ENCODE results near the gene CSPG4. TPM values are rescaled to one million over a fixed set of nuclear protein-coding genes. Genes with fewer than 3 reads are reported as not detected.

The CSPG4 gene
- total and polyA plus RNA-seq, 2 of the 13 experiments (the other 11 are each of a cell fraction or from before 2014, with no cell fraction given): 0.01 to 0.04 TPM

DNA sequence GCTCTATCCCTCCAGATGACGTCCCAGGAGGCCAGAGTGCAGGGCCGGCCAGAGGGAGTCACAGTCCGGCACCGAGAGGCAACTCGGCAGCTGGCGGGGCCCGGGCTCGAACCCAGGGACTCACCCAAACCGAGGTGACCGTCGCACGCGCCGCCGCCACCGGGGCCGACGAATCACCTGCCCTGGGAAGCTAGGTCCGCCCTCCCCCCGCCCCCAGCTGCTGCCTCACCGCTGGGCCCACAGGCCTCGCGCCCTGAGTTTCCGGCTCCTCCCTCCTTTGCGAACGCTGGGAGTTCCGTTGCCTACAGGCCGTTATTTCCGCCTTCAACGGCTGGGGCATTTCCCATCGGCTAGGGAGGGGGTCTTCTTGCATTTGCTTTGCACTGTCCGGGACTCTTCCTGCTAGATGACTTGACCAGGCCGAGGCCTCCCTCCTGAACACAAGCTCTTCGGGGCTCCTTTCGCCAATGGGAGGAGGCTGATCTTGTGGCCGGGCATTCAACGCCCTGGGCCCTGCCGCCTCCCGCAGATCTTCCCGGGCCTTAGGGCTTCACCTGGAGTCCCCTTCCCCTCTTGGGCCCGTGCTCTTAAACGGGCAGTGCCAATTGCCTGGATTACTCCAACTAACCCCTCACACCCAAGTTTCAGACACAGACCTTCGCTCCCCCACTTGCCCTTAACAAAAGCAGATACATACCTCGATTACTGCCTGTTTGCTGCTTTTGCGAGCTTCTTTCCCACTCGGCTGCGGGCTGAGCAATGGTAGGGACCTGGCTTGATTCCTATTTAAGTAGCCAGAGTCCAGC, 86.9 kb downstream of the CSPG4 start, which contains the start of gene SNUPN (continued):
- TF ChIP-seq REST (IDR thresholded peaks at IDR 0.05; ENCODE audit: borderline replicate concordance in 1 of 2, low read depth in 1 of 2, low read length in 2 of 2) (0 out of 4 replicates have a peak, but pooled peaks of 1 of the 2 experiments have one; percentile 24), GFI1 (CRISPR knock-in tag; IDR thresholded peaks at IDR 0.05; ENCODE audit: borderline replicate concordance) (peak; percentile 64; the same call in 1 of the 2 replicates), PRDM10 (CRISPR knock-in tag; IDR thresholded peaks at IDR 0.05; ENCODE audit: low read depth) (peak; percentile 85; the same call in 1 of the 2 replicates), ZNF777 (CRISPR knock-in tag; IDR thresholded peaks at IDR 0.05) (peak; percentile 93), MYC (CRISPR knock-in tag; IDR thresholded peaks at IDR 0.05; ENCODE audit: borderline replicate concordance) (peak; percentile 91), MEIS1 (CRISPR knock-in tag; IDR thresholded peaks at IDR 0.05; ENCODE audit: borderline replicate concordance) (peak; percentile 34; the same call in 1 of the 2 replicates), TAF1 (CRISPR knock-in tag; IDR thresholded peaks at IDR 0.05) (peak; percentile 81; the same call in 1 of the 2 replicates), KDM2A (CRISPR knock-in tag; IDR thresholded peaks at IDR 0.05; ENCODE audit: borderline replicate concordance, low read depth) (peak; percentile 83), PHF8 (CRISPR knock-in tag; IDR thresholded peaks at IDR 0.05) (peak; percentile 92), ELF3 (CRISPR knock-in tag; IDR thresholded peaks at IDR 0.05) (peak; percentile 99), ZNF850 (CRISPR knock-in tag; conservative IDR thresholded peaks at IDR 0.05) (peak; percentile 68; the same call in 1 of the 2 replicates), ASH2L (IDR thresholded peaks at IDR 0.05; ENCODE audit: insufficient read length, low read depth, low read length) (peak; percentile 58), ZNF878 (CRISPR knock-in tag; IDR thresholded peaks at IDR 0.05) (peak; percentile 75; the same call in 1 of the 2 replicates), ZNF792 (CRISPR knock-in tag; IDR thresholded peaks at IDR 0.05) (peak; percentile 79; the same call in 1 of the 2 replicates), ISX (CRISPR knock-in tag; conservative IDR thresholded peaks at IDR 0.05) (peak; percentile 74; the same call in 1 of the 2 replicates), POLR2A (IDR thresholded peaks at IDR 0.05; ENCODE audit: insufficient read depth in 1 of 2, low read depth in 2 of 2, low read length in 2 of 2) (peak; percentile 45 to 76; a peak in 3 of 4 replicates), ZNF225 (CRISPR knock-in tag; IDR thresholded peaks at IDR 0.05) (no peak), ZFP82 (CRISPR knock-in tag; IDR thresholded peaks at IDR 0.05; ENCODE audit: borderline replicate concordance) (0 out of 2 replicates have a peak, but pooled peaks have one; percentile 79), ZFY (CRISPR knock-in tag; IDR thresholded peaks at IDR 0.05) (peak; percentile 95)
- TF ChIP-seq, protein P1, sequence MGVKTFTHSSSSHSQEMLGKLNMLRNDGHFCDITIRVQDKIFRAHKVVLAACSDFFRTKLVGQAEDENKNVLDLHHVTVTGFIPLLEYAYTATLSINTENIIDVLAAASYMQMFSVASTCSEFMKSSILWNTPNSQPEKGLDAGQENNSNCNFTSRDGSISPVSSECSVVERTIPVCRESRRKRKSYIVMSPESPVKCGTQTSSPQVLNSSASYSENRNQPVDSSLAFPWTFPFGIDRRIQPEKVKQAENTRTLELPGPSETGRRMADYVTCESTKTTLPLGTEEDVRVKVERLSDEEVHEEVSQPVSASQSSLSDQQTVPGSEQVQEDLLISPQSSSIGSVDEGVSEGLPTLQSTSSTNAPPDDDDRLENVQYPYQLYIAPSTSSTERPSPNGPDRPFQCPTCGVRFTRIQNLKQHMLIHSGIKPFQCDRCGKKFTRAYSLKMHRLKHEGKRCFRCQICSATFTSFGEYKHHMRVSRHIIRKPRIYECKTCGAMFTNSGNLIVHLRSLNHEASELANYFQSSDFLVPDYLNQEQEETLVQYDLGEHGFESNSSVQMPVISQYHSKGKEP (CRISPR knock-in tag; IDR thresholded peaks at IDR 0.05): no peak; the same call in 1 of the 2 replicates

Data from HepG2 (cell line).